Measurements from ENCODE around the gene SORBS2.

Gene SORBS2

DNA sequence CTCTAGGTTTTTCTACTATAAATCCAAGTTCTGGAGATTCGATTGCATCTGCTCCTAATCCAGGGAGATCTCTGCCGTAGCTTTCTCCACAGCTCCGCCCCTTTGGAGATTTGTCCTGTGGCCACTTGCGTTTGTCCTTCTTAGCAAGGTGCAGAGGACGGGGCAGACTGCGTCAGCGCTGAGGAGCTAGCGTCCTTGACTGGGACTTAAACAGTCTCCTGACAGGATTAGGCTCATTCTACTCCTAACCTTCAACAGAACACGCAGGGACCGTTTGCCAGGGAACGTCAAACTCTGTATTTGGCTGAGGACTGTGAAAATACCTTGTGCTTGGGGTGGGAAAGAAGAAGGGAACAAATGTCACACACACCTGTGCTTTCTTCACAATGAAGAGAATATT lies 38.6 kb downstream of the SORBS2 start:
- DNase-seq: no peak

- DNase-seq: no peak
Measured at GRCh38 chr4:185772391-185773093, 39.5 kb downstream of the SORBS2 start.

- DNase-seq: peak; percentile 18
Measured at GRCh38 chr4:185771711-185772390, 40.1 kb downstream of the SORBS2 start.

DNA sequence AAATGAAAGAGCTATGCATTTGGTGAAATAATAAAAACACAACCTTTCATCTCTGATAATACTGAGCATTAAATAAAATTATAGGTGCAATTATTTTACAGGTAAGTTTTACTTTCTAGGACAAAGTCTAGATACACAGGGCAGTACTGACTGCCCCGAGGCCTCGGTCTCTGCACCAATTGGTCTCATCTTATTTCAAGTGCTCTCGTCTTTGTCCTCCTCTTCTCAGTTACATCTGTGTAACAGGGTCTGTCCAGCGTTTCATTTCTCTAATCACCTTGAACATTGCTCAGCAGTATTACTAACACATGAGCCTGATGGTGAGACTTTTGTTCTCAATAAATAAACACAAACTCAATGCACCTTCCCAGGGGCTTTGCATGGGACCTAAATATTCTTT lies 44.5 kb downstream of the SORBS2 start:
- no peak for DNase-seq

GRCh38 chr4:185764876-185765275 lies 47.1 kb downstream of the SORBS2 start:
- DNase-seq: no peak

DNA sequence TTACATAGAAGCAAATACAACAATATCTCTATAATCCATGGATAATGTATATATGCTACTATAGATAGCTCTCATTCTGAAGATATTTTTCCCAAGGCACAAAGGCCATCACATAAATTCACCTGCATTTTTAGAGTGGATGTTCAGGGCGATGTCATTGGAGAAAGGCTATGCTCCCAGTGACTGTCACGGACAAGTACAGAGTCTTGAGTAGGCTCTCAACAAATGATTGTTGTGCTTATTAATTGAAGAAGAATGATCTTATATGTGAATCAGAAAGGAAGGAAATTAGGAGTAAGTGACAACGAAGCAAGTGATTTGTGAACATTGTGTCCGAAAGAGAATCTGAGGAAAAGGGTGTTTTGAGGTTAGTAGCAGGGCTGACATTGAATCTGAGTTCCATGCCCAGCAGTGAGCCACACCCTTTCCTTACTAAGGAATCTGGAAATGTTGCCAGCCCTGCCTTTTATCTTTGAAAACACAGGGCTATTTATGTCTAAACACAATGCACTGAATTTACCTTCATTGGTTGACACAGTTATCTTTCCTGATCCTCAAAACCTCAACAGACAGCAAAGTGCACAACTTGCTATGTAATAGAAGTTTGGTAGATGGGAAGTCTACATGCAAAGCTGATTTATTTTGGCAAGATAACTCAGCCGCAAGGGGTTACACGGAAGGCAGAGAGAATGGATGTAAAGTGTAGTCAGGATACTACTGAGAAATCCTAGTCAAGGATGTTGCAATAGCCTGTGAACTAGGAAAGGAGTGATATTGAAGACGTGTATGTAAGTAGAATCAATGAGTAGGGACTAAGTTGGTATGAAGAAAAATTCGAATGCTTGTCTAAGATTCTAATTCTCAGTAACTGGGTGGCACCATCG lies 50.4 kb downstream of the SORBS2 start:
- no peak for DNase-seq

DNA sequence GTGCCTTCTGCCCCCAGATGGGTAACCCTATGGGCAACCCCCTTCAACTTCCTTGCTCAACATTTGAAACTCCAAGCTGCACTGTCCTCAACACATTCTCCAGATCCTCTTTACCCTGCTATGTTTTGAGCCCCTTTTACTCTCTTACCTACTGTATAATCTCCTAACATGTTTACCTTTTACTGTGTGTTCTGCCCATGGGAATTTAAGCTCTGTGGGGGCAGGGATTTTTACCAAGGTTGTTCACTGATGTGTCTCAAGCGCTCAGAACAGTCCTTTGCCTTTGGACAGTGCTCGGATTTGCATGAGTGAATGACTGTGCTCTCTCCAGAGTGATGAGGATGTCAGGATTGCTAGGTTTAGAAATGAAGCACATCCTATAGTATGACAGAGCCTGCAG lies 53.2 kb downstream of the SORBS2 start:
- no peak for DNase-seq

DNA sequence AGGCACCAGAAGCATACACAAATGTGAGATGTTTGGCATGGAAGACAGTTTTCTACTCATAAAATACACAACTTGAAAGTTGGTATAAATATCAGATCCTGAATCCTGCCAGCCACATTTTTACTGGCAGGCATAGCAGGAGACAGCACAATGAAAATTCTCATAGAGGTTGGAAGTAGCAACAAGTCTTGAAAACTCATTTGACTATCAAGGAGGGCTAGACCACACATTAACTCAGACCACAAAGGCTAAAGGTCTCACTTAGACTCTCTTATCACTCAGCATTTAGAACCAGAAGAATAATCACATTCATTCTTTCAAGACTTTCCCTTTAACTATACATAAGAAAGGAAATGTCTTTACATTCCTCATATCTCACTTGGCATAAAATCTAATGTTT lies 56.5 kb downstream of the SORBS2 start:
- no peak for DNase-seq

- no peak for DNase-seq
Measured at GRCh38 chr4:185754961-185755360, 57.0 kb downstream of the SORBS2 start.

GRCh38 chr4:185752872-185753271 lies 59.1 kb downstream of the SORBS2 start:
- no peak for DNase-seq

- no peak for DNase-seq
Measured at GRCh38 chr4:185749858-185750257, 62.1 kb downstream of the SORBS2 start.

DNA sequence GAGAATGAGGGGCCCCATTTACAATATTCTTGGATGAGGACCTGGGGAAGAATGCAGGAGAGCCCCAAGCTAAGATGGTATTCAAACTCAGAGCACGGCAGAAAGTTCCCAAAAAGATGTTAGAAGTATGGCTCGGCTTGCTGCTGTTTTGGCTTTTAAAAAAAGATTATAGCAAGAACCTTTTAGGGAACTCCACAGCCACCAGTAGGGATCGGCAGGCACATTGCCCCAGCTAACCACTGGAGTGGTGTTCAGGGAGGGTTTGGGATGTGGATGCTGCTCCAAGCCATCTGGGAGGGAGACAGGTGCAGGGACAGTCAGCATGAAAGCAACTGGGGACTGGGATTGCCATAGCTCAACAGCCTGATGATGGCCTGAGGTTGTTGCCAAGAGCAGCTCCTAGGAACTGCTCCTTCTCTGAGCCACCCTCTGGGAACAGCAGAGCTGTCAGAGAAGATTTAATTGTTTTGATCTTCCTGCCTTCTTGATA lies 63.0 kb downstream of the SORBS2 start:
- no peak for DNase-seq

DNA sequence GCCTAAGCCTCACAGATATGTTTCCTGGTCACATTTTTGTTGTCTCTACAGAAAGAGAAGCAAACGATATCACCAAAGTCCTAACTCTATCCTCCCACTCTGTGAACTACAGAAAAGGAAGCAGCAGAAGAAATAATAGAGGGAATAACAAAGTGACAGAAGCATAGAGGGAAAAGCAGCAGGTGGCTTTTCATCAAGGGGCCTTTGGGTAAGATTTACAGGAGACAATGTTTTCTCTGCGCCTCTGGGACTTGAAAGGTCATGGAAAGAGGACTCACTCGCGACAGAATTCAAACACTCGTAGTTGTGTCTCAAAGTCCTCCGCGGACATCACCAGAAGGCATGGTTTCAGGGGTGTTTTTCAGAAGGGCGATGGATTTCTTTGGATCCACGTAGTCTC lies 66.1 kb downstream of the SORBS2 start:
- no peak for DNase-seq

GRCh38 chr4:185744946-185745345 lies 67.0 kb downstream of the SORBS2 start:
- DNase-seq: no peak

DNA sequence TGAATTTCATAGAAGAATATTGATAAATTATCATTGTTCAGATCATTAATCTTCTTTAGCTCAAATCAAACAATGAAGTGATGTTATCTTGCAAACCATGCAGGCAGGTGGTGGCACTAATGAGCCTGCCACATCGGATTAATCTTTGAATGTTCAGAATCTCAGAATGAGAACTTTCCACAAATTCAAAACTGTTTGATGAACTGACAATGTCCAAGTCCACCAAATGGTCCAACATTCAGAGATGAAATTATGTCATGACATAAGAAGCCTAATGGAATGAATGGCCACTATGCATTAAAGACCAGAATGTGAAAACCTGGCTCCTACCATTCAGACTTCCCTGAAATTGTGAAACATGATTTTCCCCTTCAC lies 67.5 kb downstream of the SORBS2 start:
- DNase-seq: no peak

- no peak for DNase-seq
Measured at GRCh38 chr4:185743722-185744487, 68.1 kb downstream of the SORBS2 start.

DNA sequence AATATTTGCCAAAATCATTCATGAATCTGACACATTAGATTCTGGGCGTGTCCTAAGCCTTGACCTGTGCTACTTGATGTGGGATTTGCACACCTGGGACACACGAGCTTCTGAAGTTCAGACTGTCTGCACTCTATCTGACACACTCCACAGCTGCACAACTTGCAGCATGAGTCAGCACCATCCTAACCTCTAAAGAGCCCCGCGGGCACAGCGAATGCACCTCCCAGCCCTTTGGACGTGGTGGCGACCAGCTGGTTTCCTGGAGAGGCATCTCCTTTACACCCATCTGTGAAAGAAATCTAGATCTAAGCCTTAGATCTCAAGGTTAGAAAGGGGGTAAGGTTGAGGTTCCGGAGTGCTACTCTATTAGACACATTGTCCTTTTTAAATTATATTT lies 69.2 kb downstream of the SORBS2 start:
- no peak for DNase-seq

DNA sequence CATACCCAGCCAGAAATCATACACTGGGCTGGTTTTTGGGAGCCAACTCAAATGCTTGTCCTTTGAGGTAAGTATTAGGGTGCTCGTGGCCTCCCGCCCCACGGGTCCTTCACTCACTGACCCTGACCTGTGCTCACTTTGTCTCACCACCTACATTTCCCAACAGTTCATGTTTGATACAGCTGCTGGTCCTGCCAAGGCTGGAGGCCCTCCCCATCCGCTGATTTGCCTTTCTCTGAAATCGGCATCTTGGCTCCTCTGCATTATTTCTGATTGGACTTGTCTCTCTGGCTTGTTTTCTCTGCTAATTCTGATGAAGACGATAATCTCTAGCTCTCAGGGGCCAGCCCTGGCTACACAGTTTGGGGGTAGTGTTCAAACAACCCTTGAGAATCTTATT lies 70.2 kb downstream of the SORBS2 start:
- DNase-seq: no peak

- no peak for DNase-seq
Measured at GRCh38 chr4:185740471-185740873, 71.5 kb downstream of the SORBS2 start.

DNA sequence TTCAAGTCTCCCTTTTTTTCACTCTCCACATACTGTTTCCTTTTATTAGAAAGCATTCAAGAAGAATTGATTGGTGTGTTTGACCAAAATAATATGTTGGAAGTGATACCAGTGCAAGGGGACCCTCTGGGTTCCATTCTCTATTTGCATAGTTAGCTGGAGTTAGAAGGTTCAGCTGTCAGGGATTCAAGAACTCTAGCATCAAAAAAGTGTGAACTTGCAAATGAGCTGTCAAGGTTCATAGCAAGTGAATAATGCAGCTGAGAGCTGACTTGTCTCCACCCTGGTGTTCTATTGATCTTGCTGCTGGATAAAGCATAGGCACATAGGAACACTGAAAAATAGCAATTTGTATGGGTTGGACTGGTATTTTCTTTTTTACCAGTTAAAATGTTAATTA lies 73.2 kb downstream of the SORBS2 start:
- DNase-seq: no peak

DNA sequence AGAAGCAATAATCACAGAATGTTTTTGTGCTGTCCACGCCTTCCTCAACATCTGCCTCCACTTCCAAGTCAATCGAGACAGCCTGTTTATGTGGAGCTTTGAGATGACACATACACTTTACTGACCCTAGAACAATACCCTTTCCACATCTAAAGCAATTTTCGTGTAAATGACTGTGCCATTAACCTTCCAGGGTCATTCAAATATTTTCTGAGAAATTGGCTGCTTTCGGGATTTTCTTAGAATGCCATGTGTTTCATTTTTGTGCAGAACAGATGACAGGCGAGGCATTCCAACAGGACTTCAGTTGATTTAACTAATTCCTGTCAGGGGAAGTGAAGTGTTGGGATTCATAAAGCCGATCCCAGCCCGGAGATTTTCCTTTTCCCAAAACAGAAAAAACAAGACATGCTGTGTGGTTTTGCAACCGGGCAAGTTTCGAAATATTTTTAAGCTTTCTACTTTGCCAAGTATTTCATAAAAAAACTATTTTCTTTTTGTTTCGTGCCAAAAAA lies 73.9 kb downstream of the SORBS2 start:
- peak; percentile 50 for DNase-seq

- no peak for DNase-seq
Measured at GRCh38 chr4:185737489-185738037, 74.4 kb downstream of the SORBS2 start.
